T-cell (primary cell): ENCODE results near the gene QKI. TPM values are rescaled to one million over a fixed set of nuclear protein-coding genes. Genes with fewer than 3 reads are reported as not detected.
"Not testable (repeated sequence)": the region's sequence is repeated elsewhere in the genome, so short reads cannot be mapped to it uniquely, and the experiment has no call there.

Experiments
- ATAC-seq, 4 experiments: fragments of 200-7000 bp in 3 of 4; fragments of 150-1000 bp in 1 of 4; cut with Tn5 transposase; replicated peaks in 1 of 4; 1 replicate in 3 of 4; 2 replicates in 1 of 4; pipeline ENCODE4 v1.10.0; 2021; ENCODE audit warnings: moderate library complexity in 3 of 4, mild to moderate bottlenecking in 2 of 4, moderate number of reproducible peaks in 1 of 4
- CTCF ChIA-PET, 2 donors: fragments of 300-600 bp; sonication (Branson Sonifier 250); formaldehyde crosslinking; loops; one replicate each; lab custom pipeline; 2022; ENCODE audit warnings: antibody characterized with exemption in 2 of 2; lab: Charles Lee
- POLR2A ChIA-PET, 2 donors: fragments of 300-600 bp; sonication (Branson Sonifier 250); formaldehyde crosslinking; loops; one replicate each; lab custom pipeline; 2022; ENCODE audit warnings: antibody characterized with exemption in 2 of 2; lab: Charles Lee
- DNase-seq, 35 experiments: peaks; one replicate each; pipeline versions ENCODE4 v3.0.0 to v3.0.0-alpha.2; 2013 to 2023
- H3K27ac ChIP-seq: one replicate; pipeline ENCODE4 v1.5.1; 2013; ENCODE audit warnings: low read length
- H3K27me3 ChIP-seq, 2 experiments: replicated peaks in 1 of 2; 1 replicate in 1 of 2; 2 replicates in 1 of 2; pipeline versions ENCODE4 v1.6.1 to v1.7.0; 2013; ENCODE audit warnings: low read length in 1 of 2, mixed read lengths in 1 of 2; ENCODE audit not compliant: control insufficient read depth in 2 of 2, insufficient read depth in 2 of 2; ENCODE audit errors: extremely low read depth in 1 of 2
- H3K36me3 ChIP-seq, 2 donors: 1 replicate in 1 of 2; 2 replicates in 1 of 2; pipeline versions ENCODE4 v1.6.1 to v1.7.0; 2013; ENCODE audit warnings: low read length in 1 of 2; ENCODE audit not compliant: control insufficient read depth in 2 of 2, insufficient read depth in 1 of 2; ENCODE audit errors: extremely low read depth in 1 of 2
- H3K4me1 ChIP-seq, 2 experiments: 1 replicate in 1 of 2; 2 replicates in 1 of 2; pipeline versions ENCODE4 v1.6.1 to v1.7.0; 2013; ENCODE audit warnings: low read length in 2 of 2, mixed read lengths in 1 of 2; ENCODE audit not compliant: insufficient read depth in 2 of 2, control insufficient read depth in 1 of 2; ENCODE audit errors: extremely low read depth in 1 of 2
- H3K4me3 ChIP-seq, 2 donors: 1 replicate in 1 of 2; 2 replicates in 1 of 2; pipeline versions ENCODE4 v1.5.1 to v1.7.0; 2013; ENCODE audit warnings: mild to moderate bottlenecking in 2 of 2, low read length in 1 of 2, moderate library complexity in 1 of 2; ENCODE audit not compliant: control insufficient read depth in 1 of 2; ENCODE audit errors: extremely low read depth in 1 of 2
- H3K9me3 ChIP-seq: 2 replicates; pipeline ENCODE4 v1.7.0; 2013
- H3K27ac Mint-ChIP-seq, 2 donors: one replicate each; pipeline ENCODE4 v1.8.0; 2020 to 2021; ENCODE audit warnings: mild to moderate bottlenecking in 2 of 2, mixed read lengths in 2 of 2
- H3K27me3 Mint-ChIP-seq, 2 donors: one replicate each; pipeline ENCODE4 v1.8.0; 2021 to 2022; ENCODE audit warnings: mixed read lengths in 2 of 2
- H3K36me3 Mint-ChIP-seq: one replicate; pipeline ENCODE4 v1.8.0; 2021; ENCODE audit warnings: mixed read lengths
- H3K4me1 Mint-ChIP-seq, 3 donors: one replicate each; pipeline ENCODE4 v1.8.0; 2020 to 2022; ENCODE audit warnings: mixed read lengths in 3 of 3, mild to moderate bottlenecking in 1 of 3
- H3K4me3 Mint-ChIP-seq, 3 donors: one replicate each; pipeline ENCODE4 v1.8.0; 2020 to 2022; ENCODE audit warnings: mild to moderate bottlenecking in 3 of 3, mixed read lengths in 3 of 3, moderate library complexity in 3 of 3
- H3K9me3 Mint-ChIP-seq, 3 donors: one replicate each; pipeline ENCODE4 v1.8.0; 2020 to 2022; ENCODE audit warnings: mixed read lengths in 3 of 3
- WGBS: methylation state at CpG from one replicate; pipeline ENCODE4 v1.1.5; 2013; ENCODE audit warnings: missing lambda C conversion rate; ENCODE audit not compliant: insufficient coverage; 5-methylcytosine and 5-hydroxymethylcytosine counted together
- total RNA-seq, 35 experiments: library from RNA in 6 of 35; stranded (reverse) in 6 of 35; fragments of 120-200 nt in 1 of 35; gene quantifications; one replicate each; pipeline versions ENCODE4 v1.2.1 to v1.2.4 and lab custom pipeline; 2013 to 2026

QKI gene
- total RNA-seq, 5 donors from 2014 or later (not counting 1 experiment from before 2014, with no cell fraction given): 50.2 to 84.3 (median 52.2) TPM

- Histone ChIP-seq H3K27me3 (peaks cover 2 to 19% of the 10 kb centered on the region in 2 experiments), H3K4me3 (no peak overlapping the region), H3K36me3 (no peaks in the 10 kb centered on the region), H3K27ac (no peak overlapping the region), H3K9me3 (no peaks in the 10 kb centered on the region), H3K4me1 (no peaks in the 10 kb centered on the region)
- Mint-ChIP-seq H3K9me3 (no peaks in the 10 kb centered on the region), H3K4me1 (no peaks in the 10 kb centered on the region), H3K27me3 (peaks cover 8 to 13% of the 10 kb centered on the region in 2 donors), H3K4me3 (no peak overlapping the region), H3K36me3 (no peaks in the 10 kb centered on the region), H3K27ac (no peak overlapping the region)
- CTCF ChIA-PET: no interaction called here
- ATAC-seq (no peak), DNase-seq (no peak)
- POLR2A ChIA-PET: interaction anchor here in 1 of 2 donors (0.6 kb wide), 1 partner anchor 1070 kb away, joined by 3 read pairs; no protein-coding TSS in a partner anchor
- 89% methylated on average over 2 of the region's 7 CpGs for WGBS
Measured at GRCh38 chr6:163380216-163380615, 34.3 kb upstream of the QKI start.

- no peaks in the 10 kb centered on the region for H3K4me1 ChIP-seq
- no peak overlapping the region for H3K27ac Mint-ChIP-seq
- no peak for DNase-seq
- ChIA-PET POLR2A (interaction anchor here in 1 of 2 donors (0.6 kb wide), 1 partner anchor 189 kb away, joined by 4 read pairs; no protein-coding TSS in a partner anchor), CTCF (no interaction called here)
- H3K36me3 ChIP-seq: no peaks in the 10 kb centered on the region
- WGBS: 93% methylated on average over 3 of the region's 8 CpGs
- no peaks in the 10 kb centered on the region for H3K9me3 Mint-ChIP-seq
- H3K27me3 Mint-ChIP-seq: peaks cover 5 to 13% of the 10 kb centered on the region in 2 donors
- H3K36me3 Mint-ChIP-seq: no peaks in the 10 kb centered on the region
- no peak overlapping the region for H3K4me3 Mint-ChIP-seq
- ATAC-seq: no peak
- H3K27ac ChIP-seq: no peak overlapping the region
- no peaks in the 10 kb centered on the region for H3K4me1 Mint-ChIP-seq
- no peak overlapping the region for H3K4me3 ChIP-seq
- H3K9me3 ChIP-seq: no peaks in the 10 kb centered on the region
- H3K27me3 ChIP-seq: peaks cover 2 to 20% of the 10 kb centered on the region in 2 experiments
Measured at GRCh38 chr6:163381118-163381756, 33.3 kb upstream of the QKI start.

DNA sequence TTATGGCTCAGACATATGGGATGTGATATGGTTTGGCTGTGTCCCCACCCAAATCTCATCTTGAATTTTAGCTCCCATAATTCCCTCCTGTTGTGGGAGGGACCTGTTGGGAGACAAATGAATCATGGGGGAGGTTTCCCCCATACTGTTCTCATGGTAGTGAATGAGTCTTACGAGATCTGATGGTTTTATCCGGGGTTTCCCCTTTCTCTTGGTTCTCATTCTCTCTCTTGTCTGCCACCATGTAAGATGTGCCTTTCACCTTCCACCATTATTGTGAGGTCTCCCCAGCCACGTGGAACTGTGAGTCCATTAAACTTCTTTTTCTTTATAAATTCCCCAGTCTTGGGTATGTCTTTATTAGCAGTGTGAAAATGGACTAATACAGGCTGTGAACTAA lies 31.1 kb upstream of the QKI start:
- CTCF ChIA-PET, DNase-seq, H3K4me1 ChIP-seq, H3K27ac Mint-ChIP-seq, H3K9me3 ChIP-seq, H3K36me3 ChIP-seq, H3K27ac ChIP-seq, H3K36me3 Mint-ChIP-seq, H3K4me3 Mint-ChIP-seq, H3K9me3 Mint-ChIP-seq, POLR2A ChIA-PET, ATAC-seq, H3K4me3 ChIP-seq, H3K4me1 Mint-ChIP-seq: not testable (repeated sequence)
- H3K27me3 Mint-ChIP-seq: peaks cover 6 to 13% of the 10 kb centered on the region in 2 donors
- H3K27me3 ChIP-seq: peaks cover 2 to 24% of the 10 kb centered on the region in 2 experiments
- WGBS: no CpG with 5 or more reads among the region's 3 CpGs

- ChIA-PET CTCF (no interaction called here), POLR2A (no interaction called here)
- Histone ChIP-seq H3K27me3 (peaks cover 2 to 24% of the 10 kb centered on the region in 2 experiments), H3K4me1 (no peaks in the 10 kb centered on the region), H3K36me3 (no peaks in the 10 kb centered on the region), H3K9me3 (no peaks in the 10 kb centered on the region), H3K27ac (no peak overlapping the region), H3K4me3 (no peak overlapping the region)
- peaks cover 6 to 13% of the 10 kb centered on the region in 2 donors for H3K27me3 Mint-ChIP-seq
- DNase-seq (no peak), ATAC-seq (no peak)
- WGBS: 100% methylated on average over 1 of the region's 5 CpGs
- H3K27ac Mint-ChIP-seq: no peak overlapping the region
- no peaks in the 10 kb centered on the region for H3K36me3 Mint-ChIP-seq
- no peaks in the 10 kb centered on the region for H3K4me1 Mint-ChIP-seq
- no peaks in the 10 kb centered on the region for H3K9me3 Mint-ChIP-seq
- no peak overlapping the region for H3K4me3 Mint-ChIP-seq
Measured at GRCh38 chr6:163383912-163384311, 30.6 kb upstream of the QKI start.

GRCh38 chr6:163384510-163384909 lies 30.0 kb upstream of the QKI start:
- POLR2A ChIA-PET: no interaction called here
- no peak overlapping the region for H3K27ac Mint-ChIP-seq
- H3K4me1 Mint-ChIP-seq: no peaks in the 10 kb centered on the region
- Histone ChIP-seq H3K9me3 (no peaks in the 10 kb centered on the region), H3K4me1 (no peaks in the 10 kb centered on the region), H3K27ac (no peak overlapping the region), H3K36me3 (no peaks in the 10 kb centered on the region), H3K27me3 (peaks cover 2 to 26% of the 10 kb centered on the region in 2 experiments), H3K4me3 (no peak overlapping the region)
- H3K9me3 Mint-ChIP-seq: no peaks in the 10 kb centered on the region
- CTCF ChIA-PET: no interaction called here
- peaks cover 8 to 11% of the 10 kb centered on the region in 2 donors for H3K27me3 Mint-ChIP-seq
- H3K36me3 Mint-ChIP-seq: no peaks in the 10 kb centered on the region
- no CpG with 5 or more reads among the region's 2 CpGs for WGBS
- ATAC-seq: no peak
- DNase-seq: no peak
- H3K4me3 Mint-ChIP-seq: no peak overlapping the region

GRCh38 chr6:163385503-163385902 lies 29.0 kb upstream of the QKI start:
- peaks cover 8 to 10% of the 10 kb centered on the region in 2 donors for H3K27me3 Mint-ChIP-seq
- H3K36me3 Mint-ChIP-seq, H3K9me3 Mint-ChIP-seq, DNase-seq, H3K4me1 ChIP-seq, H3K4me3 Mint-ChIP-seq, H3K4me1 Mint-ChIP-seq, H3K9me3 ChIP-seq, H3K4me3 ChIP-seq, POLR2A ChIA-PET, H3K27ac Mint-ChIP-seq, H3K36me3 ChIP-seq, ATAC-seq, H3K27ac ChIP-seq: not testable (repeated sequence)
- 91% methylated on average over 10 of the region's 13 CpGs for WGBS
- H3K27me3 ChIP-seq: peaks cover 2 to 28% of the 10 kb centered on the region in 2 experiments
- CTCF ChIA-PET: interaction anchor here in 1 of 2 donors (0.7 kb wide), 1 partner anchor 149 kb away, joined by 8 read pairs; no protein-coding TSS in a partner anchor
